Vagina (tissue), 2 donors: ENCODE data around the gene TMPRSS5. TPM values are rescaled to one million over a fixed set of nuclear protein-coding genes. Genes with fewer than 3 reads are reported as not detected.
A peak's percentile ranks its signal among the peaks of the same experiment; 100 is the strongest.

Experiments used
- DNase-seq, 2 donors: peaks; one replicate each; pipeline ENCODE4 v3.0.0-alpha.2; 2017; ENCODE audit errors: extremely low spot score in 2 of 2
- H3K27ac ChIP-seq: fragments of 200-600 bp; sonication (generic); one replicate; pipeline ENCODE4 v1.5.1; 2019
- H3K27me3 ChIP-seq: fragments of 200-600 bp; sonication (generic); one replicate; pipeline ENCODE4 v1.5.1; 2019
- H3K36me3 ChIP-seq, 2 donors: fragments of 200-600 bp; sonication (generic); one replicate each; pipeline ENCODE4 v1.5.1; 2017 to 2019
- H3K4me1 ChIP-seq: fragments of 200-600 bp; sonication (generic); one replicate; pipeline ENCODE4 v1.5.1; 2019
- H3K4me3 ChIP-seq, 2 donors: fragments of 200-600 bp; sonication (generic); 1 replicate in 1 of 2; 2 replicates in 1 of 2; pipeline ENCODE4 v1.5.1; 2016 to 2019
- H3K9me3 ChIP-seq: fragments of 200-600 bp; sonication (generic); one replicate; pipeline ENCODE4 v1.5.1; 2019
- CTCF ChIP-seq, 3 experiments: fragments of 450-650 bp in 2 of 3; fragments of 200-600 bp in 1 of 3; sonication (generic) in 1 of 3; IDR thresholded peaks; one replicate each; pipeline ENCODE4 v1.5.1; 2017 to 2019; ENCODE audit warnings: antibody characterized with exemption in 3 of 3, mild to moderate bottlenecking in 2 of 3, moderate library complexity in 2 of 3
- POLR2A ChIP-seq, 2 donors: fragments of 450-650 bp; IDR thresholded peaks; one replicate each; pipeline ENCODE4 v1.6.1; 2017; ENCODE audit warnings: antibody characterized with exemption in 2 of 2, mild to moderate bottlenecking in 2 of 2, moderate library complexity in 2 of 2
- POLR2AphosphoS5 ChIP-seq, 2 donors: sonication (generic); formaldehyde crosslinking; IDR thresholded peaks; one replicate each; pipeline ENCODE4 v1.9.0; 2017; ENCODE audit warnings: antibody characterized with exemption in 2 of 2, mild to moderate bottlenecking in 2 of 2, low read depth in 1 of 2; ENCODE audit not compliant: insufficient read depth in 1 of 2
- intact Hi-C: fragments of 100-400 bp; cut with DNase I; formaldehyde crosslinking; loops from one replicate; pipeline ENCODE4 v1.15.1; 2023
- total RNA-seq: library from RNA; depleted of rRNA; stranded (reverse); fragments of >200 nt; gene quantifications from one replicate; pipeline ENCODE4 v1.2.3, GENCODE V29; 2016

The TMPRSS5 gene
- total RNA-seq, 1 donor from 2014 or later: not detected

GRCh38 chr11:113664981-113665710 lies 41.0 kb downstream of the TMPRSS5 start:
- DNase-seq: no peak
- TF ChIP-seq POLR2A (IDR thresholded peaks at IDR 0.05) (no peak), CTCF (IDR thresholded peaks at IDR 0.05) (no peak), POLR2AphosphoS5 (IDR thresholded peaks at IDR 0.05; ENCODE audit: insufficient read depth in 1 of 2, low read depth in 1 of 2) (no peak)
- no peak overlapping the region for H3K27ac ChIP-seq

GRCh38 chr11:113664069-113664980 lies 41.8 kb downstream of the TMPRSS5 start:
- H3K27ac ChIP-seq: no peak overlapping the region
- H3K9me3 ChIP-seq: no peaks in the 10 kb centered on the region
- no peak for DNase-seq
- no peaks in the 10 kb centered on the region for H3K27me3 ChIP-seq
- H3K4me1 ChIP-seq: no peaks in the 10 kb centered on the region
- TF ChIP-seq POLR2A (IDR thresholded peaks at IDR 0.05): no peak
- TF ChIP-seq POLR2AphosphoS5 (IDR thresholded peaks at IDR 0.05; ENCODE audit: insufficient read depth in 1 of 2, low read depth in 1 of 2): peak in 1 of 2 donors; percentile 33
- intact Hi-C loops: no loop called here
- H3K4me3 ChIP-seq: no peak overlapping the region
- H3K36me3 ChIP-seq: no peaks in the 10 kb centered on the region

More at GRCh38 chr11:113664981-113665710, 41.0 kb downstream of the TMPRSS5 start:
- Histone ChIP-seq H3K4me1 (no peaks in the 10 kb centered on the region), H3K9me3 (no peaks in the 10 kb centered on the region), H3K4me3 (no peak overlapping the region), H3K36me3 (no peaks in the 10 kb centered on the region), H3K27me3 (no peaks in the 10 kb centered on the region)
- intact Hi-C loops: no loop called here

GRCh38 chr11:113663567-113663966 lies 42.5 kb downstream of the TMPRSS5 start:
- Histone ChIP-seq H3K27ac (no peak overlapping the region), H3K36me3 (no peaks in the 10 kb centered on the region), H3K4me1 (no peaks in the 10 kb centered on the region), H3K27me3 (no peaks in the 10 kb centered on the region), H3K9me3 (no peaks in the 10 kb centered on the region), H3K4me3 (no peak overlapping the region)
- DNase-seq: no peak
- TF ChIP-seq POLR2A (IDR thresholded peaks at IDR 0.05) (no peak), CTCF (IDR thresholded peaks at IDR 0.05) (no peak), POLR2AphosphoS5 (IDR thresholded peaks at IDR 0.05; ENCODE audit: insufficient read depth in 1 of 2, low read depth in 1 of 2) (no peak)
- intact Hi-C loops: no loop called here

- DNase-seq: no peak
- H3K9me3 ChIP-seq: peaks cover 4% of the 10 kb centered on the region
- TF ChIP-seq CTCF (IDR thresholded peaks at IDR 0.05) (no peak), POLR2AphosphoS5 (IDR thresholded peaks at IDR 0.05; ENCODE audit: insufficient read depth in 1 of 2, low read depth in 1 of 2) (no peak), POLR2A (IDR thresholded peaks at IDR 0.05) (no peak)
- no peak overlapping the region for H3K27ac ChIP-seq
- H3K4me1 ChIP-seq: no peaks in the 10 kb centered on the region
- intact Hi-C loops: no loop called here
- H3K36me3 ChIP-seq: no peaks in the 10 kb centered on the region
- H3K27me3 ChIP-seq: no peaks in the 10 kb centered on the region
- no peak overlapping the region for H3K4me3 ChIP-seq
Measured at GRCh38 chr11:113655771-113656170, 50.3 kb downstream of the TMPRSS5 start.

- intact Hi-C loops: no loop called here
- no peak overlapping the region for H3K27ac ChIP-seq
- no peaks in the 10 kb centered on the region for H3K36me3 ChIP-seq
- no peak for DNase-seq
- H3K27me3 ChIP-seq: no peaks in the 10 kb centered on the region
- peaks cover 2% of the 10 kb centered on the region for H3K9me3 ChIP-seq
- no peaks in the 10 kb centered on the region for H3K4me1 ChIP-seq
- TF ChIP-seq POLR2A (IDR thresholded peaks at IDR 0.05): no peak
- TF ChIP-seq POLR2AphosphoS5 (IDR thresholded peaks at IDR 0.05; ENCODE audit: insufficient read depth in 1 of 2, low read depth in 1 of 2): no peak
- TF ChIP-seq CTCF (IDR thresholded peaks at IDR 0.05): no peak
- H3K4me3 ChIP-seq: no peak overlapping the region
Measured at GRCh38 chr11:113651023-113651422, 55.1 kb downstream of the TMPRSS5 start.
